ENCODE results near the gene KDELR3. TPM values are rescaled to one million over a fixed set of nuclear protein-coding genes. Genes with fewer than 3 reads are reported as not detected.
A peak's percentile ranks its signal among the peaks of the same experiment; 100 is the strongest.

KDELR3 gene
- total RNA-seq, 2 donors from 2014 or later, result 16.8 to 52.9 TPM

DNA sequence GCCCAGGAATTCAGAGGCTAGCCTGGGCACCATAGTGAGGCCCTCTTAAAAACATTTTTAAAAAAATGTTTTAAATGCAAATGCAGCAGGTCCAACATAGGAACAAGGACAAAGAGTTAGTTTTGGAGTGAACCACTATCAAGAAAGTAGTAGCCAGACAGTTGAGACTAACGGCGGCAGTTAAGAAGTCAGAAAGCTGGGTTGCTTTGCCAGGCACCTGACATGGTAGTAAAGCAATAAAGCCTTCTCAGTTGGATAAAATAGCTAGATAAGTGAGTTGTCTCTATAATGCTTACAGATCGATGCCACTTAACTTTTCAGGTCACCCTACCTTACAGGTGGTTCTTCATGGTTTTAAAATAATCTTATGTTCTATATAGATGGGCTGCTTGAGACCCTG lies 55.1 kb downstream of the KDELR3 start:
- DNase-seq (ENCODE audit: low spot score) (no peak), ATAC-seq (ENCODE audit: insufficient number of reproducible peaks, low FRiP score, low read depth) (no peak)
- no peaks in the 10 kb centered on the region for H3K4me1 ChIP-seq (ENCODE audit: control insufficient read depth in 1 of 2, low read depth in 2 of 2)
- no peaks in the 10 kb centered on the region for H3K9me3 ChIP-seq
- no peaks in the 10 kb centered on the region for H3K36me3 ChIP-seq
- no peak for TF ChIP-seq CTCF (IDR thresholded peaks at IDR 0.05)
- H3K27ac ChIP-seq, result no peak overlapping the region
- H3K4me3 ChIP-seq, result no peak overlapping the region
- no peaks in the 10 kb centered on the region for H3K27me3 ChIP-seq (replicated peaks; ENCODE audit: insufficient read depth)

- Histone ChIP-seq H3K4me1 (ENCODE audit: control insufficient read depth in 1 of 2, low read depth in 2 of 2) (no peaks in the 10 kb centered on the region), H3K27me3 (replicated peaks; ENCODE audit: insufficient read depth) (no peaks in the 10 kb centered on the region), H3K9me3 (no peaks in the 10 kb centered on the region), H3K36me3 (no peaks in the 10 kb centered on the region), H3K4me3 (no peak overlapping the region), H3K27ac (no peak overlapping the region)
- ATAC-seq (ENCODE audit: insufficient number of reproducible peaks, low FRiP score, low read depth) (no peak), DNase-seq (ENCODE audit: low spot score) (no peak)
- TF ChIP-seq CTCF (IDR thresholded peaks at IDR 0.05), result no peak
Observed at GRCh38 chr22:38523479-38523878, 55.6 kb downstream of the KDELR3 start.

DNA sequence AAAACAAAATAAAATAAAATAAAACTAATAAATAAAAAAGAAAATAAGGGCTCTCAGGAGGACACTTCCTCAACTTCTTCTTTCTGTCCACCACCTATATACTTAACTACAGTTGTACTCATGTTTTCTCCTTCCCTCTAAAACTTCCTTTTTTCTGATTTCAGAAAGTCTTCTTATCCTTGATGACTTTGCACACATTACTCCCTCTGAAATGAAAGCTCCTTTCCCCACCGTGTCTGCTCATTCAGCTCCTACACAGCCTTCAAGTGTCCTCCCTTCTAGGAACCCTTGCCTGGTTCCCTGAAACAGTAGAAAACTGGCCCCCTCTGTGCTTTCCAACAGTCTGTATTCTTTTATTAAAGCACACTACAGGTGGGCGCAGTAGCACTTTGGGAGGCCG lies 56.5 kb downstream of the KDELR3 start:
- no peaks in the 10 kb centered on the region for H3K27me3 ChIP-seq (replicated peaks; ENCODE audit: insufficient read depth)
- TF ChIP-seq CTCF (IDR thresholded peaks at IDR 0.05), result no peak
- ATAC-seq (ENCODE audit: insufficient number of reproducible peaks, low FRiP score, low read depth) (no peak), DNase-seq (ENCODE audit: low spot score) (no peak)
- no peak overlapping the region for H3K27ac ChIP-seq
- H3K4me3 ChIP-seq, result no peak overlapping the region
- H3K9me3 ChIP-seq, result no peaks in the 10 kb centered on the region
- H3K36me3 ChIP-seq, result no peaks in the 10 kb centered on the region
- H3K4me1 ChIP-seq (ENCODE audit: control insufficient read depth in 1 of 2, low read depth in 2 of 2), result no peaks in the 10 kb centered on the region

DNA sequence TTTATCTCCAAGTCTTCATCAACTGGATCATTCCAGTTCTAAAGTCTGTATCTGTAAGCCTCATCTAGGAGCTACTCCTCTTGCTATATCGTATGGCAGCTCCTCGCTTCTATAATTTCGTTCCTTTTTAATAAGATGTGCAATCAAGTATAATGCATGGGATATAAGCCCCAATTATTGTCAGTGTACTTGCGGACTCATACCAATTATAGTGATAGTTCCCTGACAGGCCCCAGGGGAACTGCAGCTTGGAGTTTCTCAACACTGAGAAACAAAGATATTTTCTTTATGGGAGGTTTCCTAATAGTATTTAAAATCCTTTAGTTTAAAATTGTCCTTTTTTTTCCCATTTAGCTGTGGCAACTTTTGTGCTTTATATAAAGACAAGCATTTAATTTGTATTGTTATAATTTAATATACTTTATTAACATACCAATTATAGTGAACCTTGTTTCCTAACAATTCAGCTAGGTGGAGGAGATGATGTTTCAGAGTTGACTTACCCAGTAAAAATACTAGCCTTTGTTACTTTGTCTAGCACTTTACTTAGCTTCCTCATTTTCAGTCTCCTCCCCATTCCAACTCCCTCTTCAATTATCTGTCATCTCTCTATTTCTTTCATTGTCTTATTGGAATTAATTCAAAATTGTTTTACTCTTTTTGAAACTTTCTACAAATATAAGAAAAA lies 63.5 kb downstream of the KDELR3 start:
- H3K27ac ChIP-seq, result peak overlapping the region in 1 of 2 donors; percentile 17
- H3K4me1 ChIP-seq (ENCODE audit: control insufficient read depth in 1 of 2, low read depth in 2 of 2), result peaks cover 0 to 4% of the 10 kb centered on the region in 2 donors
- no peak for TF ChIP-seq CTCF (IDR thresholded peaks at IDR 0.05)
- H3K27me3 ChIP-seq (replicated peaks; ENCODE audit: insufficient read depth), result no peaks in the 10 kb centered on the region
- DNase-seq (ENCODE audit: low spot score) (no peak), ATAC-seq (ENCODE audit: insufficient number of reproducible peaks, low FRiP score, low read depth) (no peak)
- H3K9me3 ChIP-seq, result no peaks in the 10 kb centered on the region
- H3K36me3 ChIP-seq, result no peaks in the 10 kb centered on the region
- H3K4me3 ChIP-seq, result no peak overlapping the region

Other genes with a start within 250 kb of the KDELR3 start
- 100 to 1,000 TPM; 134 to 254 TPM for gene TMEM184B, start 195.1 kb upstream of the KDELR3 start, total RNA-seq
- gene CSNK1E, start 150.7 kb upstream of the KDELR3 start, total RNA-seq, result 100 to 1,000 TPM in 1 of 2 donors, 10 to 100 TPM in 1; 98.1 to 140 TPM
- not detected for gene KCNJ4, start 12.9 kb upstream of the KDELR3 start, total RNA-seq
- gene DDX17, start 38.2 kb downstream of the KDELR3 start, total RNA-seq, result 100 to 1,000 TPM; 663 to 682 TPM
- 1 to 10 TPM in 1 of 2 donors, not detected in 1; 3.1 TPM for gene DMC1, start 102.1 kb downstream of the KDELR3 start, total RNA-seq
- 1 to 10 TPM in 1 of 2 donors, under 1 TPM in 1; 0.71 to 1.9 TPM for gene FAM227A, start 188.3 kb downstream of the KDELR3 start, total RNA-seq
- gene CBY1, start 188.5 kb downstream of the KDELR3 start, total RNA-seq, result 10 to 100 TPM; 13.8 TPM
- gene TOMM22, start 213.9 kb downstream of the KDELR3 start, total RNA-seq, result 10 to 100 TPM; 16.1 to 35.8 TPM
- 10 to 100 TPM; 45.6 to 83.9 TPM for gene JOSD1, start 232.8 kb downstream of the KDELR3 start, total RNA-seq
- gene GTPBP1, start 237.8 kb downstream of the KDELR3 start, total RNA-seq, result 10 to 100 TPM; 42.9 to 73.5 TPM